Left lung (tissue), 10 donors: ENCODE measurements around the gene BANK1. TPM values are rescaled to one million over a fixed set of nuclear protein-coding genes. Genes with fewer than 3 reads are reported as not detected.

Experiments used
- ATAC-seq: fragments of 200-7000 bp; cut with Tn5 transposase; one replicate; pipeline ENCODE4 v1.9.1; 2020; ENCODE audit warnings: moderate library complexity
- DNase-seq, 4 donors: peaks; one replicate each; pipeline ENCODE4 v3.0.0-alpha.2; 2013 to 2020
- H3K27ac ChIP-seq, 2 donors: fragments of 200-600 bp; sonication (generic) in 1 of 2; one replicate each; pipeline versions ENCODE4 v1.5.0 to v1.8.0; 2020 to 2021
- H3K27me3 ChIP-seq, 2 donors: fragments of 200-600 bp; sonication (generic) in 1 of 2; one replicate each; pipeline versions ENCODE4 v1.5.0 to v1.8.0; 2020 to 2021
- H3K36me3 ChIP-seq, 2 donors: fragments of 200-600 bp; sonication (generic) in 1 of 2; one replicate each; pipeline versions ENCODE4 v1.5.0 to v1.8.0; 2020 to 2021
- H3K4me1 ChIP-seq, 2 donors: fragments of 200-600 bp; one replicate each; pipeline ENCODE4 v1.8.0; 2021
- H3K4me3 ChIP-seq, 2 donors: fragments of 200-600 bp; sonication (generic) in 1 of 2; one replicate each; pipeline versions ENCODE4 v1.5.0 to v1.8.0; 2020 to 2021; ENCODE audit warnings: mild to moderate bottlenecking in 1 of 2
- H3K9me3 ChIP-seq, 2 donors: fragments of 200-600 bp; sonication (generic) in 1 of 2; one replicate each; pipeline versions ENCODE4 v1.5.0 to v1.8.0; 2020 to 2021
- CTCF ChIP-seq, 2 donors: fragments of 200-600 bp; sonication (generic) in 1 of 2; IDR thresholded peaks; one replicate each; pipeline versions ENCODE4 v1.5.0 to v1.8.0; 2021; ENCODE audit warnings: antibody characterized with exemption in 2 of 2
- intact Hi-C, 2 donors: fragments of 100-400 bp; cut with DNase I; formaldehyde crosslinking; loops; one replicate each; pipeline versions ENCODE4 v1.11.2 to v1.14.2; 2022
- polyA plus RNA-seq, 6 donors: library from polyadenylated mRNA; unstranded; fragments of 120-200 nt; gene quantifications; one replicate each; pipeline ENCODE4 v1.2.1, GENCODE V29; 2013; ENCODE audit not compliant: insufficient read length in 6 of 6
- total RNA-seq, 2 donors: library from RNA; stranded (reverse); fragmentation: NEBNext Ultra II Directional; extraction: Animal tissue kit (Norgen Biotek cat#: 25700); gene quantifications; one replicate each; pipeline ENCODE4 v1.2.1, GENCODE V29; 2021
- donor health status: DM: no; HTN: yes; CAD: no.
- donor health status: DM: no; HTN: no; CAD: no.

Gene BANK1
- total and polyA plus RNA-seq, 8 donors = 1.7 to 11.1 (median 2.4) TPM

- ATAC-seq (peak; percentile 37), DNase-seq (peak in 2 of 4 donors; percentile 17 to 30)
- no peak overlapping the region for H3K4me3 ChIP-seq
- no peaks in the 10 kb centered on the region for H3K27me3 ChIP-seq
- H3K4me1 ChIP-seq = peaks cover 0 to 5% of the 10 kb centered on the region in 2 donors
- no peak for TF ChIP-seq CTCF (IDR thresholded peaks at IDR 0.05)
- H3K9me3 ChIP-seq = no peaks in the 10 kb centered on the region
- no peaks in the 10 kb centered on the region for H3K36me3 ChIP-seq
- intact Hi-C loops = no loop called here
- peak overlapping the region in 1 of 2 donors; percentile 26 for H3K27ac ChIP-seq
Observed at GRCh38 chr4:101993842-101994775, 203.6 kb downstream of the BANK1 start.

GRCh38 chr4:102007959-102008425, 217.5 kb downstream of the BANK1 start:
- no peaks in the 10 kb centered on the region for H3K9me3 ChIP-seq
- no peak overlapping the region for H3K27ac ChIP-seq
- no peak for ATAC-seq
- no peak for TF ChIP-seq CTCF (IDR thresholded peaks at IDR 0.05)
- H3K36me3 ChIP-seq = no peaks in the 10 kb centered on the region
- no peak for DNase-seq
- H3K27me3 ChIP-seq = no peaks in the 10 kb centered on the region
- no peak overlapping the region for H3K4me3 ChIP-seq
- intact Hi-C loops = no loop called here
- H3K4me1 ChIP-seq = no peaks in the 10 kb centered on the region

GRCh38 chr4:102008711-102009110, 218.2 kb downstream of the BANK1 start:
- DNase-seq (no peak), ATAC-seq (no peak)
- Histone ChIP-seq H3K4me3 (no peak overlapping the region), H3K27ac (no peak overlapping the region), H3K27me3 (no peaks in the 10 kb centered on the region), H3K9me3 (no peaks in the 10 kb centered on the region), H3K36me3 (no peaks in the 10 kb centered on the region), H3K4me1 (no peaks in the 10 kb centered on the region)
- TF ChIP-seq CTCF (IDR thresholded peaks at IDR 0.05) = no peak
- intact Hi-C loops = no loop called here

- H3K9me3 ChIP-seq = no peaks in the 10 kb centered on the region
- intact Hi-C loops = no loop called here
- no peak overlapping the region for H3K27ac ChIP-seq
- DNase-seq (no peak), ATAC-seq (no peak)
- TF ChIP-seq CTCF (IDR thresholded peaks at IDR 0.05) = no peak
- H3K27me3 ChIP-seq = no peaks in the 10 kb centered on the region
- no peak overlapping the region for H3K4me3 ChIP-seq
- no peaks in the 10 kb centered on the region for H3K4me1 ChIP-seq
- H3K36me3 ChIP-seq = no peaks in the 10 kb centered on the region
Observed at GRCh38 chr4:102022343-102022742, 231.8 kb downstream of the BANK1 start.

GRCh38 chr4:102027961-102028360, 237.4 kb downstream of the BANK1 start:
- H3K4me1 ChIP-seq = no peaks in the 10 kb centered on the region
- no peaks in the 10 kb centered on the region for H3K9me3 ChIP-seq
- H3K27me3 ChIP-seq = no peaks in the 10 kb centered on the region
- no peaks in the 10 kb centered on the region for H3K36me3 ChIP-seq
- no peak for DNase-seq
- ATAC-seq = no peak
- no peak for TF ChIP-seq CTCF (IDR thresholded peaks at IDR 0.05)
- intact Hi-C loops = no loop called here
- H3K4me3 ChIP-seq = no peak overlapping the region
- H3K27ac ChIP-seq = no peak overlapping the region
